Measurements from ENCODE around the gene MCM6. TPM values are rescaled to one million over a fixed set of nuclear protein-coding genes. Genes with fewer than 3 reads are reported as not detected.

MCM6 gene
- total and polyA plus RNA-seq, 2 experiments from 2014 or later, result 74.7 to 133 TPM

- H3K79me2 ChIP-seq (replicated peaks; ENCODE audit: insufficient read depth), result no peaks in the 10 kb centered on the region
- no peak overlapping the region for H3K4me2 ChIP-seq
- Mint-ChIP-seq H3K9me3 (no peaks in the 10 kb centered on the region), H3K27me3 (ENCODE audit: insufficient read depth, low read depth, poor library complexity) (peaks cover 4% of the 10 kb centered on the region), H3K4me1 (peaks cover 5% of the 10 kb centered on the region; the same call in 2 of the 3 replicates), H3K36me3 (ENCODE audit: low read depth) (peaks cover 37% of the 10 kb centered on the region; the same call in 2 of the 3 replicates), H3K27ac (no peak overlapping the region), H3K4me3 (no peak overlapping the region)
- H3K36me3 ChIP-seq (ENCODE audit: insufficient read depth), result peaks cover 4% of the 10 kb centered on the region; the same call in 1 of the 2 replicates
- no peak overlapping the region for H3K27ac ChIP-seq (ENCODE audit: low read depth)
- H2AFZ ChIP-seq, result no peak overlapping the region
- DNase-seq (ENCODE audit: low spot score), result no peak
- peaks cover under 1% of the 10 kb centered on the region; the same call in 1 of the 2 replicates for H3K4me1 ChIP-seq (ENCODE audit: insufficient read depth)
- no peak for TF ChIP-seq ZNF462 (CRISPR knock-in tag; IDR thresholded peaks at IDR 0.05)
- TF ChIP-seq STAT1 (IDR thresholded peaks at IDR 0.05; ENCODE audit: unreplicated experiment), result no peak
- TF ChIP-seq EZH2phosphoT487 (IDR thresholded peaks at IDR 0.05; ENCODE audit: unreplicated experiment), result no peak
- TF ChIP-seq, protein P1, sequence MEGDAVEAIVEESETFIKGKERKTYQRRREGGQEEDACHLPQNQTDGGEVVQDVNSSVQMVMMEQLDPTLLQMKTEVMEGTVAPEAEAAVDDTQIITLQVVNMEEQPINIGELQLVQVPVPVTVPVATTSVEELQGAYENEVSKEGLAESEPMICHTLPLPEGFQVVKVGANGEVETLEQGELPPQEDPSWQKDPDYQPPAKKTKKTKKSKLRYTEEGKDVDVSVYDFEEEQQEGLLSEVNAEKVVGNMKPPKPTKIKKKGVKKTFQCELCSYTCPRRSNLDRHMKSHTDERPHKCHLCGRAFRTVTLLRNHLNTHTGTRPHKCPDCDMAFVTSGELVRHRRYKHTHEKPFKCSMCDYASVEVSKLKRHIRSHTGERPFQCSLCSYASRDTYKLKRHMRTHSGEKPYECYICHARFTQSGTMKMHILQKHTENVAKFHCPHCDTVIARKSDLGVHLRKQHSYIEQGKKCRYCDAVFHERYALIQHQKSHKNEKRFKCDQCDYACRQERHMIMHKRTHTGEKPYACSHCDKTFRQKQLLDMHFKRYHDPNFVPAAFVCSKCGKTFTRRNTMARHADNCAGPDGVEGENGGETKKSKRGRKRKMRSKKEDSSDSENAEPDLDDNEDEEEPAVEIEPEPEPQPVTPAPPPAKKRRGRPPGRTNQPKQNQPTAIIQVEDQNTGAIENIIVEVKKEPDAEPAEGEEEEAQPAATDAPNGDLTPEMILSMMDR (conservative IDR thresholded peaks at IDR 0.05; ENCODE audit: low read depth in 2 of 2), result no peak
- TF ChIP-seq CREB1 (CRISPR knock-in tag; IDR thresholded peaks at IDR 0.05; ENCODE audit: low read depth), result no peak
- no peak for TF ChIP-seq ZNF331 (CRISPR knock-in tag; IDR thresholded peaks at IDR 0.05; ENCODE audit: low read depth)
- TF ChIP-seq EZH2 (IDR thresholded peaks at IDR 0.05; ENCODE audit: low read depth, unreplicated experiment), result no peak
- no peak for TF ChIP-seq NANOG (IDR thresholded peaks at IDR 0.05; ENCODE audit: borderline replicate concordance)
- H3K9me2 ChIP-seq (ENCODE audit: insufficient read depth), result no peaks in the 10 kb centered on the region
- ATAC-seq, result no peak
- H3K4me3 ChIP-seq, result no peak overlapping the region
- no peaks in the 10 kb centered on the region for H4K20me1 ChIP-seq (replicated peaks; ENCODE audit: insufficient read depth)
- no peaks in the 10 kb centered on the region for H3K27me3 ChIP-seq (ENCODE audit: insufficient read depth)
- H3F3A ChIP-seq (replicated peaks; ENCODE audit: low read depth), result no peaks in the 10 kb centered on the region
Observed at GRCh38 chr2:135905679-135906078, 29.4 kb upstream of the MCM6 start.
